KMS-11 (cell line): ENCODE measurements around the gene UBXN1.

Experiments
- H2AFZ ChIP-seq: fragments of 200-600 bp; sonication (generic); 2 replicates; pipeline ENCODE4 v1.6.1; 2016; ENCODE audit warnings: antibody characterized with exemption, mixed run types, low read depth
- H3K27ac ChIP-seq: fragments of 200-600 bp; sonication (generic); 2 replicates; pipeline ENCODE4 v1.6.1; 2016; ENCODE audit warnings: mild to moderate bottlenecking, mixed run types
- H3K27me3 ChIP-seq: fragments of 200-600 bp; sonication (generic); 2 replicates; pipeline ENCODE4 v1.6.1; 2017; ENCODE audit warnings: mild to moderate bottlenecking, low read depth, mixed run types, moderate library complexity; ENCODE audit not compliant: insufficient read depth
- H3K36me3 ChIP-seq: fragments of 200-600 bp; sonication (generic); 2 replicates; pipeline ENCODE4 v1.6.1; 2017; ENCODE audit warnings: mild to moderate bottlenecking, mixed run types; ENCODE audit not compliant: insufficient read depth
- H3K4me1 ChIP-seq: fragments of 200-600 bp; sonication (generic); 2 replicates; pipeline ENCODE4 v1.6.1; 2016; ENCODE audit warnings: mild to moderate bottlenecking, low read depth, mixed run types; ENCODE audit not compliant: poor library complexity, severe bottlenecking
- H3K4me2 ChIP-seq: fragments of 200-600 bp; sonication (generic); 2 replicates; pipeline ENCODE4 v1.7.0; 2016; ENCODE audit warnings: mild to moderate bottlenecking, mixed run types
- H3K4me3 ChIP-seq: fragments of 200-600 bp; sonication (generic); IDR thresholded peaks from 2 replicates; pipeline ENCODE4 v1.6.1; 2017; ENCODE audit warnings: low read depth, low read length, mixed read lengths; ENCODE audit not compliant: insufficient read depth
- H3K79me2 ChIP-seq: fragments of 200-600 bp; sonication (generic); 2 replicates; pipeline ENCODE4 v1.6.1; 2016; ENCODE audit warnings: low read depth, mixed run types; ENCODE audit not compliant: insufficient read depth
- H3K9ac ChIP-seq: fragments of 200-600 bp; sonication (generic); 2 replicates; pipeline ENCODE4 v1.6.1; 2016; ENCODE audit warnings: mild to moderate bottlenecking, mixed run types
- H4K20me1 ChIP-seq: fragments of 200-600 bp; sonication (generic); 2 replicates; pipeline ENCODE4 v1.6.1; 2016; ENCODE audit warnings: mild to moderate bottlenecking, mixed run types; ENCODE audit not compliant: insufficient read depth
- CTCF ChIP-seq: fragments of 200-600 bp; sonication (generic); conservative IDR thresholded peaks from 2 replicates; pipeline ENCODE4 v1.6.1; 2017; ENCODE audit warnings: low read depth, mild to moderate bottlenecking, antibody characterized with exemption, low read length, moderate library complexity, mixed read lengths

Gene UBXN1

GRCh38 chr11:62632492-62632891 lies 46.4 kb downstream of the UBXN1 start:
- peaks cover 5% of the 10 kb centered on the region; the same call in 1 of the 2 replicates for H3K36me3 ChIP-seq
- TF ChIP-seq CTCF = no peak
- H3K9ac ChIP-seq = no peak overlapping the region
- no peaks in the 10 kb centered on the region for H3K4me1 ChIP-seq
- H4K20me1 ChIP-seq = no peaks in the 10 kb centered on the region
- no peaks in the 10 kb centered on the region; the same call in 1 of the 2 replicates for H3K79me2 ChIP-seq
- H3K4me3 ChIP-seq = no peak overlapping the region
- no peak overlapping the region for H3K4me2 ChIP-seq
- no peak overlapping the region for H3K27ac ChIP-seq
- no peaks in the 10 kb centered on the region for H3K27me3 ChIP-seq
- no peak overlapping the region for H2AFZ ChIP-seq

- Histone ChIP-seq H3K4me1 (peaks cover under 1% of the 10 kb centered on the region), H3K4me3 (no peak overlapping the region), H3K9ac (no peak overlapping the region), H3K36me3 (peaks cover 5% of the 10 kb centered on the region; the same call in 1 of the 2 replicates), H3K79me2 (no peaks in the 10 kb centered on the region), H4K20me1 (no peaks in the 10 kb centered on the region), H3K27ac (no peak overlapping the region), H2AFZ (no peak overlapping the region), H3K27me3 (no peaks in the 10 kb centered on the region), H3K4me2 (no peak overlapping the region)
- TF ChIP-seq CTCF = no peak
These were observed 51.2 kb downstream of the UBXN1 start for GRCh38 chr11:62627713-62628112.
